Cardiac septum (tissue), 1 donor: ENCODE measurements around the gene GNG2. TPM values are rescaled to one million over a fixed set of nuclear protein-coding genes. Genes with fewer than 3 reads are reported as not detected.

ENCODE experiments used
- DNase-seq: peaks from one replicate; pipeline ENCODE4 v3.0.0-alpha.2; 2020; ENCODE audit warnings: low spot score
- intact Hi-C: fragments of 100-400 bp; cut with DNase I; formaldehyde crosslinking; loops from one replicate; pipeline ENCODE4 v1.14.0; 2022
- total RNA-seq: library from RNA; stranded (reverse); fragmentation: NEBNext Ultra II Directional; extraction: Animal tissue kit (Norgen Biotek cat#: 25700); gene quantifications from one replicate; pipeline ENCODE4 v1.2.1, GENCODE V29; 2021
- donor health status: DM: no; HTN: no; CAD: no.

The GNG2 gene
- total RNA-seq, 1 donor from 2014 or later: 7.0 TPM

GRCh38 chr14:52008136-52008535 lies 147.7 kb downstream of the GNG2 start:
- intact Hi-C loops: no loop called here
- no peak for DNase-seq

GRCh38 chr14:52010173-52010693 lies 149.8 kb downstream of the GNG2 start:
- no peak for DNase-seq
- intact Hi-C loops: loop anchor here (5.0 kb wide), 1 partner anchor 122 kb away; no protein-coding TSS in a partner anchor

- DNase-seq: no peak
- intact Hi-C loops: loop anchor here (5.0 kb wide), 1 partner anchor 121 kb away; no protein-coding TSS in a partner anchor
Measured at GRCh38 chr14:52011523-52011922, 151.1 kb downstream of the GNG2 start.

GRCh38 chr14:52012635-52013034 lies 152.2 kb downstream of the GNG2 start:
- intact Hi-C loops: loop anchor here (5.0 kb wide), 1 partner anchor 120 kb away; no protein-coding TSS in a partner anchor

GRCh38 chr14:52013984-52014600 lies 153.7 kb downstream of the GNG2 start:
- DNase-seq: no peak
- intact Hi-C loops: loop anchor here (2.0 to 5.0 kb wide), 3 partner anchors 17 to 118 kb away; no protein-coding TSS in a partner anchor

More at GRCh38 chr14:52012635-52013034, 152.2 kb downstream of the GNG2 start:
- no peak for DNase-seq

GRCh38 chr14:52014601-52015267 lies 154.3 kb downstream of the GNG2 start:
- no peak for DNase-seq
- intact Hi-C loops: loop anchor here (2.0 to 5.0 kb wide), 3 partner anchors 16 to 118 kb away; no protein-coding TSS in a partner anchor

- intact Hi-C loops: loop anchor here (2.0 kb wide), 2 partner anchors 15 to 47 kb away; no protein-coding TSS in a partner anchor
- DNase-seq: no peak
Measured at GRCh38 chr14:52015411-52016030, 155.1 kb downstream of the GNG2 start.

GRCh38 chr14:52018252-52018651 lies 157.8 kb downstream of the GNG2 start:
- intact Hi-C loops: no loop called here
- DNase-seq: no peak

- DNase-seq: no peak
- intact Hi-C loops: no loop called here
Measured at GRCh38 chr14:52018970-52019369, 158.6 kb downstream of the GNG2 start.

Other genes with a start within 250 kb of the GNG2 start
- 9.1 TPM for gene FRMD6, start 208.7 kb upstream of the GNG2 start, total RNA-seq
- 159 TPM for gene RTRAF, start 128.9 kb downstream of the GNG2 start, total RNA-seq
- gene NID2, start 208.4 kb downstream of the GNG2 start, total RNA-seq: 37.3 TPM